GM19395 (cell line): ENCODE data around the gene NIPAL3.
"Not testable (repeated sequence)": the region's sequence is repeated elsewhere in the genome, so short reads cannot be mapped to it uniquely, and the experiment has no call there.

Experiments
- ATAC-seq: cut with Tn5 transposase; IDR thresholded peaks from one replicate; pipeline ENCODE4 v1.9.1; 2021; ENCODE audit warnings: mild to moderate bottlenecking, moderate library complexity; ENCODE audit not compliant: unreplicated experiment

Gene NIPAL3

GRCh38 chr1:24507405-24507804, 91.8 kb downstream of the NIPAL3 start:
- ATAC-seq = no peak

- ATAC-seq = no peak
These were observed 93.3 kb downstream of the NIPAL3 start for GRCh38 chr1:24508911-24509310.

- no peak for ATAC-seq
These were observed 98.1 kb downstream of the NIPAL3 start for GRCh38 chr1:24513706-24514105.

- no peak for ATAC-seq
These were observed 99.3 kb downstream of the NIPAL3 start for GRCh38 chr1:24514946-24515345.

GRCh38 chr1:24515671-24516209, 100.1 kb downstream of the NIPAL3 start:
- not testable (repeated sequence) for ATAC-seq

GRCh38 chr1:24516506-24516905, 100.9 kb downstream of the NIPAL3 start:
- ATAC-seq = no peak

GRCh38 chr1:24517898-24518297, 102.3 kb downstream of the NIPAL3 start:
- no peak for ATAC-seq

GRCh38 chr1:24520282-24520681, 104.7 kb downstream of the NIPAL3 start:
- ATAC-seq = not testable (repeated sequence)
